Pericardium fibroblast (primary cell): Measurements from ENCODE around the gene CHRNA7. TPM values are rescaled to one million over a fixed set of nuclear protein-coding genes. Genes with fewer than 3 reads are reported as not detected.

Experiments
- total RNA-seq: library from RNA; depleted of rRNA; stranded (reverse); fragments of >200 nt; gene quantifications from 2 replicates; pipeline ENCODE4 v1.2.3, GENCODE V29; 2015

The CHRNA7 gene
- not detected in 2 replicates for total RNA-seq

GRCh38 chr15:32029862-32030781, at the start of gene CHRNA7:
Gene CHRNA7, plus strand, starts transcription at chr15:32030515. Its CDS starts 80 bp downstream, at chr15:32030595.

Other genes with a start within 250 kb of the CHRNA7 start
- under 0.01 and 0.82 TPM in 2 replicates for gene OTUD7A, start 159.8 kb upstream of the CHRNA7 start, total RNA-seq